Sigmoid colon (tissue), 4 donors: ENCODE results near the gene ADAMTS2.

Experiments
- CTCF ChIP-seq, 4 experiments: fragments of 450-650 bp in 3 of 4; fragments of 200-600 bp in 1 of 4; IDR thresholded peaks; one replicate each; pipeline ENCODE4 v1.5.1; 2016 to 2019; ENCODE audit warnings: antibody characterized with exemption in 4 of 4, mild to moderate bottlenecking in 3 of 4, moderate library complexity in 2 of 4
- POLR2A ChIP-seq, 2 donors: fragments of 450-650 bp; IDR thresholded peaks; one replicate each; pipeline ENCODE4 v1.6.1; 2016; ENCODE audit warnings: antibody characterized with exemption in 2 of 2, mild to moderate bottlenecking in 2 of 2, moderate library complexity in 2 of 2
- POLR2AphosphoS5 ChIP-seq, 4 donors: sonication (generic); formaldehyde crosslinking; IDR thresholded peaks; one replicate each; pipeline ENCODE4 v1.6.1; 2017; ENCODE audit warnings: antibody characterized with exemption in 4 of 4

- TF ChIP-seq CTCF (IDR thresholded peaks at IDR 0.05): no peak
- TF ChIP-seq POLR2AphosphoS5 (IDR thresholded peaks at IDR 0.05): no peak
- TF ChIP-seq POLR2A (IDR thresholded peaks at IDR 0.05): no peak
Measured at GRCh38 chr5:179207920-179208705, 137.1 kb downstream of the ADAMTS2 start.
